Tibial nerve (tissue), 4 donors: ENCODE results near the gene RTP1.

Source experiments
- CTCF ChIP-seq, 5 experiments: fragments of 200-600 bp in 3 of 5; fragments of 450-650 bp in 2 of 5; sonication (generic) in 3 of 5; IDR thresholded peaks; one replicate each; pipeline ENCODE4 v1.5.1; 2016 to 2019; ENCODE audit warnings: antibody characterized with exemption in 5 of 5, mild to moderate bottlenecking in 3 of 5, moderate library complexity in 2 of 5
- EP300 ChIP-seq, 2 donors: sonication (generic); formaldehyde crosslinking; IDR thresholded peaks; one replicate each; pipeline ENCODE4 v1.6.1; 2017; ENCODE audit warnings: antibody characterized with exemption in 2 of 2, mild to moderate bottlenecking in 1 of 2
- POLR2A ChIP-seq, 2 donors: fragments of 450-650 bp; IDR thresholded peaks; one replicate each; pipeline ENCODE4 v1.6.1; 2017; ENCODE audit warnings: antibody characterized with exemption in 2 of 2, mild to moderate bottlenecking in 2 of 2, moderate library complexity in 2 of 2

GRCh38 chr3:187188931-187189330 is 8.4 kb upstream of the RTP1 start:
- TF ChIP-seq CTCF (IDR thresholded peaks at IDR 0.05) = no peak
- no peak for TF ChIP-seq EP300 (IDR thresholded peaks at IDR 0.05)
- no peak for TF ChIP-seq POLR2A (IDR thresholded peaks at IDR 0.05)
